ENCODE measurements around the gene SNX21. TPM values are rescaled to one million over a fixed set of nuclear protein-coding genes. Genes with fewer than 3 reads are reported as not detected.

SNX21 gene
- total and polyA plus RNA-seq, 9 of the 15 experiments (the other 6 are each of a cell fraction or from before 2014, with no cell fraction given): 0.10 to 1.2 (median 0.42) TPM

GRCh38 chr20:45836841-45837240, 3.2 kb downstream of the SNX21 start (continued):
- TF ChIP-seq UBTF (IDR thresholded peaks at IDR 0.05; ENCODE audit: borderline replicate concordance in 1 of 2, low read depth in 2 of 2, low read length in 2 of 2) (no peak), DLX4 (CRISPR knock-in tag; IDR thresholded peaks at IDR 0.05) (no peak), ZBTB33 (CRISPR knock-in tag; IDR thresholded peaks at IDR 0.05) (no peak), NRF1 (conservative IDR thresholded peaks at IDR 0.05 in 1 of 2, IDR thresholded peaks at IDR 0.05 in 1 of 2) (no peak), SOX6 (IDR thresholded peaks at IDR 0.05) (no peak; the same call in 1 of the 2 replicates), GTF2E2 (tag; IDR thresholded peaks at IDR 0.05) (no peak), ZNF140 (CRISPR knock-in tag; IDR thresholded peaks at IDR 0.05) (no peak), ZNF217 (CRISPR knock-in tag; IDR thresholded peaks at IDR 0.05) (no peak), POLR2AphosphoS5 (IDR thresholded peaks at IDR 0.05; ENCODE audit: control insufficient read depth, insufficient read depth, low read depth, low read length) (peak; percentile 58; the same call in 1 of the 2 replicates), SMC3 (conservative IDR thresholded peaks at IDR 0.05; ENCODE audit: insufficient read depth, low read depth, low read length) (no peak), NFE2L1 (tag; IDR thresholded peaks at IDR 0.05; ENCODE audit: borderline replicate concordance, low read depth) (no peak), ZNF354B (CRISPR knock-in tag; IDR thresholded peaks at IDR 0.05) (no peak), ILF3 (IDR thresholded peaks at IDR 0.05; ENCODE audit: borderline replicate concordance) (no peak), BRD4 (IDR thresholded peaks at IDR 0.05) (no peak), POLR2A (conservative IDR thresholded peaks at IDR 0.05) (no peak), PHF21A (IDR thresholded peaks at IDR 0.05; ENCODE audit: borderline replicate concordance, low read depth) (no peak), STAT5A (IDR thresholded peaks at IDR 0.05; ENCODE audit: borderline replicate concordance, low read length) (peak; percentile 34; the same call in 1 of the 2 replicates), DNMT1 (IDR thresholded peaks at IDR 0.05) (no peak), NFRKB (IDR thresholded peaks at IDR 0.05; ENCODE audit: low read depth) (no peak), SNIP1 (IDR thresholded peaks at IDR 0.05; ENCODE audit: low read depth) (no peak), U2AF1 (optimal IDR thresholded peaks at IDR 0.05; ENCODE audit: low read depth, low read length) (no peak), POLR2H (tag; IDR thresholded peaks at IDR 0.05; ENCODE audit: low read depth) (no peak), TAF7 (tag; IDR thresholded peaks at IDR 0.05) (no peak), SAFB (IDR thresholded peaks at IDR 0.05; ENCODE audit: borderline replicate concordance, low read depth, low read length) (no peak), THAP7 (CRISPR knock-in tag; IDR thresholded peaks at IDR 0.05) (no peak), ZNF717 (CRISPR knock-in tag; IDR thresholded peaks at IDR 0.05) (no peak), RFX7 (CRISPR knock-in tag; IDR thresholded peaks at IDR 0.05) (no peak), MAFF (IDR thresholded peaks at IDR 0.05; ENCODE audit: low read length) (no peak)
